Coronary artery (tissue), 2 donors: ENCODE data around the gene AZGP1.
"Not testable (repeated sequence)": the region's sequence is repeated elsewhere in the genome, so short reads cannot be mapped to it uniquely, and the experiment has no call there.

Experiments
- DNase-seq: peaks from one replicate; pipeline ENCODE4 v3.0.0-alpha.2; 2017; ENCODE audit warnings: low spot score
- H3K27ac ChIP-seq, 2 donors: fragments of 200-600 bp; sonication (generic); one replicate each; pipeline ENCODE4 v1.5.1; 2016 to 2019
- H3K4me3 ChIP-seq: fragments of 200-600 bp; sonication (generic); 2 replicates; pipeline ENCODE4 v1.5.1; 2016; ENCODE audit warnings: mild to moderate bottlenecking, moderate library complexity
- CTCF ChIP-seq: fragments of 200-600 bp; sonication (generic); IDR thresholded peaks from one replicate; pipeline ENCODE4 v1.5.1; 2019; ENCODE audit warnings: antibody characterized with exemption

The AZGP1 gene

GRCh38 chr7:99979814-99980225 lies 4.0 kb upstream of the AZGP1 start:
- not testable (repeated sequence) for DNase-seq, H3K27ac ChIP-seq, H3K4me3 ChIP-seq
- peak; percentile 53 for TF ChIP-seq CTCF

GRCh38 chr7:99976626-99977025 lies 795 bp upstream of the AZGP1 start:
- no peak overlapping the region for H3K27ac ChIP-seq
- no peak for TF ChIP-seq CTCF
- no peak for DNase-seq

GRCh38 chr7:99974681-99975080 lies 1.1 kb downstream of the AZGP1 start:
- no peak for DNase-seq
- TF ChIP-seq CTCF: no peak
- Histone ChIP-seq H3K27ac (no peak overlapping the region), H3K4me3 (no peak overlapping the region)

More at GRCh38 chr7:99976626-99977025, 795 bp upstream of the AZGP1 start:
- H3K4me3 ChIP-seq: no peak overlapping the region

- not testable (repeated sequence) for H3K27ac ChIP-seq, DNase-seq, H3K4me3 ChIP-seq
These were observed 2.0 kb downstream of the AZGP1 start for GRCh38 chr7:99973817-99974216.

GRCh38 chr7:99971242-99971641 lies 4.6 kb downstream of the AZGP1 start:
- TF ChIP-seq CTCF: no peak
- H3K27ac ChIP-seq: no peak overlapping the region
- no peak overlapping the region for H3K4me3 ChIP-seq
- no peak for DNase-seq

GRCh38 chr7:99969813-99970212 lies 6.0 kb downstream of the AZGP1 start:
- not testable (repeated sequence) for H3K4me3 ChIP-seq, DNase-seq, H3K27ac ChIP-seq

GRCh38 chr7:99969298-99969697 lies 6.5 kb downstream of the AZGP1 start:
- no peak for DNase-seq
- TF ChIP-seq CTCF: no peak
- Histone ChIP-seq H3K27ac (no peak overlapping the region), H3K4me3 (no peak overlapping the region)

- TF ChIP-seq CTCF: no peak
- H3K4me3 ChIP-seq: no peak overlapping the region
- H3K27ac ChIP-seq: no peak overlapping the region
- no peak for DNase-seq
These were observed 17.1 kb downstream of the AZGP1 start for GRCh38 chr7:99958564-99959227.
